ENCODE measurements around the gene NCOR2.

NCOR2 gene

GRCh38 chr12:124524231-124524925, 43.0 kb downstream of the NCOR2 start:
- DNase-seq: peak in 1 of 2 experiments; percentile 28

- no peak for DNase-seq
These were observed 44.3 kb downstream of the NCOR2 start for GRCh38 chr12:124523071-124523470.

GRCh38 chr12:124520907-124521306, 46.5 kb downstream of the NCOR2 start:
- DNase-seq: no peak

- DNase-seq: no peak
These were observed 47.1 kb downstream of the NCOR2 start for GRCh38 chr12:124520265-124520701.

GRCh38 chr12:124519746-124520145, 47.7 kb downstream of the NCOR2 start:
- DNase-seq: no peak

GRCh38 chr12:124518051-124518932, 49.1 kb downstream of the NCOR2 start:
- peak; percentile 75 to 87 for DNase-seq
